Liver (tissue), 9 donors: Measurements from ENCODE around the gene COL4A1. TPM values are rescaled to one million over a fixed set of nuclear protein-coding genes. Genes with fewer than 3 reads are reported as not detected.

ENCODE experiments used
- DNase-seq: peaks from one replicate; pipeline ENCODE4 v3.0.0-alpha.2; 2017; ENCODE audit warnings: low spot score
- H3K27ac ChIP-seq, 2 donors: one replicate each; pipeline ENCODE4 v1.7.0; 2013; ENCODE audit warnings: inconsistent platforms in 2 of 2, low read length in 2 of 2, control low read depth in 1 of 2, low read depth in 1 of 2, mild to moderate bottlenecking in 1 of 2
- H3K27me3 ChIP-seq, 4 donors: one replicate each; pipeline versions ENCODE4 v1.6.1 to v1.7.0; 2013; ENCODE audit warnings: low read length in 3 of 4, inconsistent platforms in 1 of 4, mild to moderate bottlenecking in 1 of 4, moderate library complexity in 1 of 4; ENCODE audit not compliant: control insufficient read depth in 4 of 4, insufficient read depth in 4 of 4
- H3K36me3 ChIP-seq, 4 donors: one replicate each; pipeline versions ENCODE4 v1.6.1 to v1.7.0; 2013; ENCODE audit warnings: low read length in 3 of 4, mild to moderate bottlenecking in 3 of 4, low read depth in 1 of 4, moderate library complexity in 1 of 4; ENCODE audit not compliant: control insufficient read depth in 4 of 4, insufficient read depth in 3 of 4
- H3K4me1 ChIP-seq, 4 donors: one replicate each; pipeline versions ENCODE4 v1.6.1 to v1.7.0; 2013; ENCODE audit warnings: low read length in 3 of 4, mild to moderate bottlenecking in 3 of 4, moderate library complexity in 1 of 4; ENCODE audit not compliant: control insufficient read depth in 4 of 4, insufficient read depth in 4 of 4
- H3K4me3 ChIP-seq, 3 donors: one replicate each; pipeline versions ENCODE4 v1.6.1 to v1.7.0; 2013; ENCODE audit warnings: low read length in 3 of 3, control low read depth in 1 of 3, low read depth in 1 of 3, mild to moderate bottlenecking in 1 of 3
- H3K9ac ChIP-seq, 2 donors: one replicate each; pipeline ENCODE4 v1.7.0; 2013; ENCODE audit warnings: low read length in 2 of 2, mild to moderate bottlenecking in 2 of 2, moderate library complexity in 2 of 2, control low read depth in 1 of 2, low read depth in 1 of 2
- H3K9me3 ChIP-seq, 4 donors: one replicate each; pipeline versions ENCODE4 v1.6.1 to v1.7.0; 2013; ENCODE audit warnings: low read length in 3 of 4; ENCODE audit not compliant: control insufficient read depth in 4 of 4
- CTCF ChIP-seq: fragments of 150-350 bp; IDR thresholded peaks from 2 replicates; pipeline ENCODE4 v1.5.1; 2017; ENCODE audit warnings: improper control_type of control experiment, low read depth, low read length; ENCODE audit not compliant: missing input control
- EGR1 ChIP-seq, 2 donors: IDR thresholded peaks; 2 replicates each; pipeline ENCODE4 v1.6.1; 2016 to 2018; ENCODE audit warnings: antibody characterized with exemption in 2 of 2, low read depth in 2 of 2
- FOXA1 ChIP-seq: IDR thresholded peaks from 2 replicates; pipeline ENCODE4 v1.6.1; 2016; ENCODE audit warnings: antibody characterized with exemption
- GABPA ChIP-seq, 2 donors: IDR thresholded peaks in 1 of 2; conservative IDR thresholded peaks in 1 of 2; 2 replicates each; pipeline ENCODE4 v1.6.1; 2016; ENCODE audit warnings: antibody characterized with exemption in 2 of 2, mild to moderate bottlenecking in 1 of 2, moderate library complexity in 1 of 2
- HNF4A ChIP-seq, 2 donors: conservative IDR thresholded peaks; 2 replicates each; pipeline ENCODE4 v1.6.1; 2016; ENCODE audit warnings: antibody characterized with exemption in 2 of 2, mild to moderate bottlenecking in 2 of 2
- HNF4G ChIP-seq: IDR thresholded peaks from 2 replicates; pipeline ENCODE4 v1.6.1; 2016; ENCODE audit warnings: antibody characterized with exemption
- JUND ChIP-seq, 2 donors: IDR thresholded peaks; 2 replicates each; pipeline ENCODE4 v1.6.1; 2016; ENCODE audit warnings: antibody characterized with exemption in 2 of 2
- MAX ChIP-seq: IDR thresholded peaks from 2 replicates; pipeline ENCODE4 v1.6.1; 2016; ENCODE audit warnings: antibody characterized with exemption
- NR2F2 ChIP-seq: IDR thresholded peaks from 2 replicates; pipeline ENCODE4 v1.6.1; 2016; ENCODE audit warnings: antibody characterized with exemption
- RAD21 ChIP-seq, 2 donors: IDR thresholded peaks; 2 replicates each; pipeline ENCODE4 v1.6.1; 2016; ENCODE audit warnings: antibody characterized with exemption in 2 of 2, mild to moderate bottlenecking in 2 of 2
- REST ChIP-seq: IDR thresholded peaks from 2 replicates; pipeline ENCODE4 v1.6.1; 2016; ENCODE audit warnings: antibody characterized with exemption, mild to moderate bottlenecking
- RXRA ChIP-seq, 2 donors: IDR thresholded peaks; 2 replicates each; pipeline ENCODE4 v1.6.1; 2017 to 2018; ENCODE audit warnings: antibody characterized with exemption in 2 of 2, mild to moderate bottlenecking in 1 of 2
- TAF1 ChIP-seq: conservative IDR thresholded peaks from 2 replicates; pipeline ENCODE4 v1.6.1; 2016; ENCODE audit warnings: antibody characterized with exemption, mild to moderate bottlenecking
- YY1 ChIP-seq: IDR thresholded peaks from 2 replicates; pipeline ENCODE4 v1.6.1; 2016; ENCODE audit warnings: antibody characterized with exemption, mild to moderate bottlenecking
- ZBTB33 ChIP-seq: IDR thresholded peaks from 2 replicates; pipeline ENCODE4 v1.6.1; 2016; ENCODE audit warnings: antibody characterized with exemption
- WGBS: extraction: QIAGEN DNeasy Blood & Tissue Kit; methylation state at CpG from one replicate; pipeline ENCODE4 v1.1.7; 2013; 5-methylcytosine and 5-hydroxymethylcytosine counted together
- polyA plus RNA-seq, 2 donors: library from polyadenylated mRNA; stranded (reverse) in 1 of 2; unstranded in 1 of 2; fragments of 200-250 nt in 1 of 2; fragments of >200 nt in 1 of 2; fragmentation: Nextera tagmentation in 1 of 2; extraction: Ambion mirVana in 1 of 2; gene quantifications; one replicate each; pipeline versions ENCODE4 v1.2.1 to v1.2.3, GENCODE V29; 2013 to 2015
- total RNA-seq, 2 donors: library from RNA; depleted of rRNA; stranded (reverse); fragments of >200 nt; gene quantifications; one replicate each; pipeline ENCODE4 v1.2.3, GENCODE V29; 2014
- donor health status: healthy.
- donor health status: healthy.
- donor health status: healthy.
- donor health status: healthy.
- donor health status: healthy.

The COL4A1 gene
- total and polyA plus RNA-seq, 4 donors = 5.0 to 68.5 (median 37.9) TPM

GRCh38 chr13:110103026-110103425 lies 203.9 kb downstream of the COL4A1 start:
- no peak for TF ChIP-seq MAX
- no peak for TF ChIP-seq RXRA (IDR thresholded peaks at IDR 0.05)
- no peak for TF ChIP-seq ZBTB33
- TF ChIP-seq FOXA1 = no peak
- no peak for TF ChIP-seq JUND (IDR thresholded peaks at IDR 0.05)
- TF ChIP-seq CTCF = no peak
- no peak for TF ChIP-seq NR2F2
- no peak for TF ChIP-seq YY1
- TF ChIP-seq HNF4G = no peak
- Histone ChIP-seq H3K27me3 (no peaks in the 10 kb centered on the region), H3K9me3 (peaks cover 3 to 9% (median 5%) of the 10 kb centered on the region in 4 donors), H3K4me3 (no peak overlapping the region), H3K4me1 (peaks cover 3 to 16% (median 5%) of the 10 kb centered on the region in 4 donors), H3K36me3 (no peaks in the 10 kb centered on the region), H3K27ac (no peak overlapping the region), H3K9ac (no peak overlapping the region)
- DNase-seq = no peak
- WGBS = 88% methylated on average over 5 of the region's 5 CpGs

- H3K27ac ChIP-seq = no peak overlapping the region
- H3K9ac ChIP-seq = no peak overlapping the region
- H3K4me1 ChIP-seq = peaks cover 0 to 7% (median 3%) of the 10 kb centered on the region in 4 donors
- no peak for TF ChIP-seq EGR1 (IDR thresholded peaks at IDR 0.05; ENCODE audit: low read depth in 2 of 2)
- TF ChIP-seq CTCF = no peak
- no peak for TF ChIP-seq TAF1
- TF ChIP-seq REST = no peak
- TF ChIP-seq HNF4A (conservative IDR thresholded peaks at IDR 0.05) = no peak
- no peak for TF ChIP-seq GABPA (IDR thresholded peaks at IDR 0.05 in 1 of 2, conservative IDR thresholded peaks at IDR 0.05 in 1 of 2)
- TF ChIP-seq RAD21 (IDR thresholded peaks at IDR 0.05) = no peak
- no peak for TF ChIP-seq NR2F2
- H3K27me3 ChIP-seq = no peaks in the 10 kb centered on the region
- WGBS = 92% methylated on average over 4 of the region's 4 CpGs
- H3K36me3 ChIP-seq = no peaks in the 10 kb centered on the region
- no peak for DNase-seq
- no peak overlapping the region for H3K4me3 ChIP-seq
- peaks cover 3 to 9% (median 5%) of the 10 kb centered on the region in 4 donors for H3K9me3 ChIP-seq
Observed at GRCh38 chr13:110102053-110102452, 204.9 kb downstream of the COL4A1 start.
